ENCODE results near the gene DYDC2. TPM values are rescaled to one million over a fixed set of nuclear protein-coding genes. Genes with fewer than 3 reads are reported as not detected.

The DYDC2 gene, protein sequence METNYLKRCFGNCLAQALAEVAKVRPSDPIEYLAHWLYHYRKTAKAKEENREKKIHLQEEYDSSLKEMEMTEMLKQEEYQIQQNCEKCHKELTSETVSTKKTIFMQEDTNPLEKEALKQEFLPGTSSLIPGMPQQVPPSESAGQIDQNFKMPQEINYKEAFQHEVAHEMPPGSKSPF
- 1 to 10 TPM; 1.5 to 2.5 (median 1.6) TPM for polyA plus RNA-seq (ENCODE audit: insufficient read length in 3 of 3)
- long read RNA-seq, donor 1, result 0 reads
- long read RNA-seq, donor 2, partial matches to known transcripts, result 0 of 1 reads
- long read RNA-seq, donor 2, other reads (novel, unspliced or antisense), result 0 of 1 reads
- long read RNA-seq, donor 3, result 0 reads
- long read RNA-seq, donor 4, result 0 reads
- long read RNA-seq, donor 5, result 0 reads
- long read RNA-seq, donor 6, result 0 reads
- long read RNA-seq, donor 7, result 0 reads
- long read RNA-seq, donor 8, partial matches to known transcripts, result 0 of 1 reads
- long read RNA-seq, donor 8, other reads (novel, unspliced or antisense), result 0 of 1 reads
- long read RNA-seq, donor 9, partial matches to known transcripts, result 0 of 2 reads
- long read RNA-seq, donor 9, other reads (novel, unspliced or antisense), result 0 of 2 reads
- long read RNA-seq, donor 10, result 0 reads
- long read RNA-seq, donor 11, result 0 reads
- long read RNA-seq, donor 12, result 0 reads
- long read RNA-seq, donor 13, result 0 reads
- long read RNA-seq, donor 14, result 0 reads
- long read RNA-seq, donor 15, result 0 reads
- long read RNA-seq, donor 16, result 0 reads

DNA sequence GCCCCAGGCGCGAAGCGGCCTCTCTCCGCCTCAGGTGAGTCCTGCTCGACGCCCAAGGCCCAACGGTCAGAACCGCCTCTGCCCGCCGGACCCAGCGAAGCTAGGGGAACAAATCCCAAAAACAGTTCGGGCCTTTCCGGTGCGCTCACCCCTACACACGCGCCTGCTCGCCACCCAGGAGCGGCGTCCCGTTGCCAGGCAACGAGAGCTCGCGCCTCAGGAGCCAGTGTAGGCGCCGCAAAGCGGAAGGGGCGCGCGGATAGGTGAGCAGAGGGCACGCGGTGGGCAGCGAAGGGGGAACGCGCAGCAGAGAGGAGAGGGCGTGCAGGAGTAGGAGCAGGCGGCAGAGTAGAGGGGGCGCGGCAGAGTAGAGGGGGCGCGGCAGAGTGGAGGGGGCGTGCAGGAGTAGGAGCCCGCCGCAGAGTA, at the start of gene DYDC2, which contains the start of gene DYDC1:
TSS of gene DYDC2 (plus strand) at position 219 of the 426 bp plus-strand sequence. CDS start 5,663 bp downstream, outside the sequence.
TSS of gene DYDC1 (minus strand) at position 193 of the 426 bp plus-strand sequence. CDS start 4,154 bp downstream, outside the sequence.
- DNase-seq (ENCODE audit: extremely low read depth in 1 of 11, low read depth in 9 of 11, low spot score in 4 of 11), result peak in 10 of 11 donors; percentile 55 to 77 (median 68)

DNA sequence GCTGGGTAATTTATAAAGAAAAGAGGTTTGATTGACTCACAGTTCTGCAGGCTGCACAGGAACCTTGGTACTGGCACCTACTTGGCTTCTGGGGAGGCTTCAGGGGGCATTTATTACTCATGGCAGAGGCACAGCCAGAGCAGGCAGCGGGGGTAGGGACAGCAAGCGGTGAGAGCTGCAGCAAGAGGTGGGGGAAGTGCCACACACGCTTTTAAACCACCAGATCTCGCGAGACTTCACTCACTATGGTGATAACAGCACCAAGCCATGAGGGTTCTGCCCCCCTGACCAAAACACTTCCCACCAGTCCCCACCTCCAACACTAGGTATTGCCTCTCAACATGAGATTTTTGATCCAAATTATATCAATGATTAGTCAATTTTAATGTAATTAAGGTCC, 43.1 kb upstream of the DYDC2 start:
- no peak for DNase-seq (ENCODE audit: extremely low read depth in 1 of 11, low read depth in 9 of 11, low spot score in 4 of 11)

DNA sequence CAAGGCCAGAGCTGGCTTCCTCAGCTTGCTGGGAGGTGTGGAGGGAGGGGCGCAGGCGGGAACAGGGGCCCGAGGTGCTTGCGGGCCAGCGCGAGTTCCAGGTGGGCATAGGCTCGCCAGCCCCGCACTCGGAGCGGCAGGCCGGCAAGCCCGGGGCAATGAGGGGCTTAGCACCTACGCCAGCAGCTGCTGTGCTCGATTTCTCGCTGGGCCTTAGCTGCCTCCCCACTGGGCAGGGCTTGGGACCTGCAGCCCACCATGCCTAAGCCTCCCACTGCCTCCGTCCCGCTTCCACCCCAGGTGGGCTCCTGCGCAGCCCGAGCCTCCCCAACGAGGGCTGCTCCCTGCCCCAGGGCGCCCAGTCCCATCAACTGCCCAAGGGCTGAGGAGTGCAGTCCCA, 41.2 kb upstream of the DYDC2 start:
- no peak for DNase-seq (ENCODE audit: extremely low read depth in 1 of 11, low read depth in 9 of 11, low spot score in 4 of 11)

DNA sequence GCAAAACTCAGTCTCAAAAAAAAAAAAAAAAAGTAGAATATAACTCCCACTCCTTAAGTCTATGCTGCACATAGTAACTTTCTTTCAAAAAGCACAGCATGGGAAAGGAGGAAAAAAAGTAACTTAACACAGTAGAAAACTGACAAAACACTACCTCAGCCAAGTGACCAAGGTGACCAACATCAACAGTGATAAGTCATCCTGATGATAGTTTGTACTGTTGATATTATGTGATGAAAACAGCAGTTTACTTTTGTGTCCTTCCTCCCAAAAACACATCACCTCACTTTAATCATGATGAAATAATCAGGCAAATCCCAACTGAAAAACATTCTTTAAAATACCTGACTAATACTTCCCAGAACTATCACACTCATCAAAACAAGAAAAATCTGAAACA, 37.8 kb upstream of the DYDC2 start:
- DNase-seq (ENCODE audit: extremely low read depth in 1 of 11, low read depth in 9 of 11, low spot score in 4 of 11), result no peak

DNA sequence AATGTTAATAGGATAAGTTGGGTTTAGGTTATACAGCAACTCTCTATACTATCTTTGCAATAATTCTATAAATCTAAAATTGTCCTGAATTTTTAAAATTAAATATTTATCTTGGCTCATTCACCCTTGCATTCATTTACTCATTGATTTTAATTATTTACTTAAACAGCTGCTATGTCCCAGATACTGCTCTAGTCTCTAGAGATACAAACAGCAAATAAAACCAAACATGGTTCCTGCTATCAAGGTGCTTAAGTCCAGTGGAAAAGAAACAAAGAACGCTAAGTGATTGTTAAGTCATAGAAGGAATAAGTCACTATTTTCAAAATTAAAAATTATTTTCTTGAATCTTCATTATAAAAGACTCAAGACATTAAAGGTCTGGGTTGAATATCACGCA, 37.3 kb upstream of the DYDC2 start:
- DNase-seq (ENCODE audit: extremely low read depth in 1 of 11, low read depth in 9 of 11, low spot score in 4 of 11), result no peak

DNA sequence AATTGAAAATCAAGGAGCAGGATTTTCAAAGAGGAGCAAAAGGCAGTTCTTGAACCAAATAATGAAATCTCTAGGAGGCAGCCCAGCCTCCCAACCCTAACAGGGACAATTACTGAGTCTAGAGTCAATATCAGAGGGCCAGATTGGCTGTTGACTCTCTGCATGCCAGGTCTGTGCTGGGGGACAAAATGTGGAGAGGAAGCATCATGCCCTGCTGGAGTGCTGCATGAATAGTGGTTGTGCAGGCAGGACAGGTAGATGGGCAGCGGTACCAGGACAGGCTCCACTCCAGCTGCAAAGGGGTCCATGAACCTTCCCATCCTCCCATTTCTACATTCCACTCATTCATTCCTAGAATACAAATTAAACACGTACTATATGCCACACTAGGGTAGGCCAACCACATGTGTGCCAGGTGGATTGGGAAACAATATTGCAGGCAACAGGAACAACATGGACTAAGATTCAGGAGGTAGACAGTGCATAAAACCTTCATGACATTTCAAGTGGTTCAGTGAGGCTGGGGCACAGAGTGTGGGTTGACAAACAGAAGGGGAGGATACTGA, 36.8 kb upstream of the DYDC2 start:
- no peak for DNase-seq (ENCODE audit: extremely low read depth in 1 of 11, low read depth in 9 of 11, low spot score in 4 of 11)

DNA sequence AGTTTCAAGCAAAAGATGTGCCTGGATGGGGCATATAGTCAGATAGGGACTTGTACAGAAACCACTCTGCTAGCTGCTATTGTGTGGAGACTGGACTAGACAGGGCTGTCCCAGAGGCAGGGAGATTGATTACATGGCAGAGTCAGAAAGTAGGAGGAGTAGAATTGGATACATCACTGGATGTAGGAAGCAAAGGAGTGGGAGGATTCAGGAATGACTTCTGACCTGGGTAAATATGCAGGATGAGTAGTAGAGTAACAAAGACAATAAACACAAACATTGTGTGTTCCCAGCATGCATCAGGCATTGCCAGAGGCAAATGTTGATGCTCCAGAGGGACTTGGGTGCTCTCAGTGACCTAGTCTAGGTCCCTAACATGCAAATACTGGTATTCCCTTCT, 36.2 kb upstream of the DYDC2 start:
- DNase-seq (ENCODE audit: extremely low read depth in 1 of 11, low read depth in 9 of 11, low spot score in 4 of 11), result peak in 3 of 11 donors; percentile 1 to 4 (median 3)

DNA sequence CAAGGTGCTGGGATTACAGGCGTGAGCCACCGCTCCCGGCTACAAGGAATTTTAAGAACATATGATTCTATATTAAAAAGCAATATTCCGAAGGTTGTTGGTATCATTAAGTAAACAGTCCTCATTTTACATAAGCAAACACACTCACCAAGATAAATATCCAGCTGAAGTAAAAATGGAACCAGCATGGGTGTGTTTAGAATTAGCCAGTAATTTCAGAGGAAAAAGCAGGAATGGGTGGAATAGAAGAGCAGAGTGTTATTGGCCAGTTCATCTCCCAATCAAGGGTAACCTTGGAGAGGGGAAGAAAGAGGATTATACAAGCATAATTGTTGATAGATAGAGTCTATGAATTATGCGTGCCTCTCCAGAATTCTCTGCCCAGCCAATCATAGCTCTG, 35.4 kb upstream of the DYDC2 start:
- no peak for DNase-seq (ENCODE audit: extremely low read depth in 1 of 11, low read depth in 9 of 11, low spot score in 4 of 11)

DNA sequence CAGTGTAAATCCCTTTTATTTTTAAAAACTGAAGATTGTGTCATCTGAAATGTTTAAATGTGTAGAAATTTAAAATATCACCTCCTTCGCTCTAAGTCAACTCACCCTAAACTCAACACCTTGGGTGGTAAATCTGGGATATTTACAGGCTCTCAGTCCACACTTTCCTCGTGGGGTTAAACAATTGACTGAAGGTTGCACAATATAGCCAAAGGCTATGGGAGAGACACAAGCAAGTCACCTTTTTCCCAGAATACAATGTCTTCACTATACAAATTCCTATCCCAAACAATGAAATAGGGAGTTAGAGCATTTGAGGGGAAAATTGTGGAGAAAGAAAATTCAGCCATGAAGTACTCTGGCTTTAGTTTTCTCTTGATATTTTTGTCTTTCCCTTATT, 34.4 kb upstream of the DYDC2 start:
- no peak for DNase-seq (ENCODE audit: extremely low read depth in 1 of 11, low read depth in 9 of 11, low spot score in 4 of 11)

DNA sequence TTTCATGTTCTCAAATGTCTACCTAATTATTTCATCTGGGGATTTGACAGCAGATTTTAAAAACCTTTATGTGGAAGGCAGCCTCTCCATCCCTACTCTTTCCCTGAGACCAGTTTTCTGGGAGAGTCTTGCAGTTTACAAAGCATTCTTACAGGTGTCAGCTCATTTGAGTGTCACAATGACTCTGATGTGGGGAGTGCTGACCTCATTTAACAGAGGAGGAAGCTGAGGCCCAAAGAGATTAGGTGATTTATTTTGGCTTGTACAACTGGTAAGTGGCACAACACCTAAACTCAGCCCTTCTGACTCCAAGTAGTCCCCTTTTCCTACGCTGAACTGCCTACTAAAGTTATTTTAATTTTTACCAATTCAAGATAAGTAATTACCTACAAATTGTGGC, 33.9 kb upstream of the DYDC2 start:
- DNase-seq (ENCODE audit: extremely low read depth in 1 of 11, low read depth in 9 of 11, low spot score in 4 of 11), result no peak

DNA sequence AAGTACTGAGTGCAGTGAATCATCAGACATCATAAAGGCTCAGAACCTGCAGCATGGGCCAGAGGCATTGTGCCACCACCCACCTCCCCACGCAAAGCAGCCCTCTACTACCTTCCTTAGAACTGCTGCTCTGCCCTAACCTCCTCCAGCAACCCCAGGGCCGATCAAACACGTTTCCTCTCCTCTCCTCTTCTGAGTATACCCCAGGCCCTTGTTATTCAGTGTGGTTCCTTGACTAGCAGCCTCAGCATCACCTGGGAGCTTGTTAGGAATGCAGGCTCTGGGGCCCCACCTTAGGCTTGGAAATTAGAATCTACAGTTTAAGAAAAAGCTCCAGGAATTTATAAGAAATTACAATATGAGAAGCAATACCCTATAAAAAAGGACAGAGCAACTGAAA, 33.3 kb upstream of the DYDC2 start:
- no peak for DNase-seq (ENCODE audit: extremely low read depth in 1 of 11, low read depth in 9 of 11, low spot score in 4 of 11)

DNA sequence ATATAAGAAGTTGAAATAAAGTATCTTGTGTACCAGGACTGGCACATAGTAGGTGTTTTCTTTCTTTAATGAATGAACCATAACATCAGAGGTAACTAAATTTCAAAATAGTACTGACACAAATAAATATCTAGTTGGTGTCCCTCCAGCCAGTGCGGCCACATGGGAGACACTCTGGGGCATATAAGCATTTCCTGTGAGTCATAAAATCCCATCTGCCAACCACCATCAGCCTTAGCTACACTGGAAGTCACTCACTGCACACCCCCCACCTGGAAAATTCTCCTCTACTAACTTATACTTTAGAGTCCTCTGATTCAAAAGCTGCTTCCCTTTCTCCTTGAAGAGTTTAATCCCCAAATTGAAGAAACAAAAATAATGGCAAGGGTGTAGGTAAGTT, 32.5 kb upstream of the DYDC2 start:
- DNase-seq (ENCODE audit: extremely low read depth in 1 of 11, low read depth in 9 of 11, low spot score in 4 of 11), result no peak

DNA sequence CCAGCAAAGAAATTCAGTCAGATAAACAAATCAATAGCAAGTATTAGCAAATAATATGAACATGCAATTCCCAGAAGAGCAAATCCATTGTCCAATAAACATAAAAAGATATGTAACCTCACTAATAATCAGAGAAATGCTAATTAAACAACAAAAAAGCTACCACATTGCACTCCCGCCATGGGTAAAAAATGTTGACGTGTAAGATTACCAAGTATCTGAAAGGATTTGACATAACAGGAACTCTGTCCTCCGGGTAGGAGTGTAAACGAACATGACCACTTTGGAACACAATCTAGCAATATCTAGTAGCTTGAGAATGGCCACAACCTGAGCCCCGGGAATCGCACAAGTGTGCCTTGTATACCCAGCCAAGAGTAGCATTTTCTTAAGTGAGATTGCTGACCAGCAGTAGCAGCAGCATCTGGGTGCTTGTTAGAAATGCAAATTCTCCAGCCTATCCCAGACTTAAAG, 31.7 kb upstream of the DYDC2 start:
- no peak for DNase-seq (ENCODE audit: extremely low read depth in 1 of 11, low read depth in 9 of 11, low spot score in 4 of 11)

DNA sequence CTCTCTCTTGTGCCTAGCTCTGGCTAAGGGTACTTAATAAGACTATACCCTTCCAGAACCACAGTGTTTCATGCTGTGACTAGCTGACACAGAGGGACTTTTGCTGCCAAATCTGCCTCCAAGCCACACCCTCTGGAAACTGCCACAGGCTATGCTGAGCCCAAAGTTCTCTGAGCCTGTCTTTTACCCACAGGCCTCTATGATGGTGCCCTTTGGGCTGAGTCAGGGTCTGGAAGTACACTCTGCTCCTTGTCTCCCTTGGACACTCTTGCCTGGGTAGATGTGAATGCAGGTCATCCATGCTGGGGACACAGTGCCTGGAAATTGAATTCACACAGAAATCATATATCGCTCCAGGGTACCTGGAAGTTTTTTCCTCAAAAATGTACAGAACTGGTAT, 22.6 kb upstream of the DYDC2 start:
- no peak for DNase-seq (ENCODE audit: extremely low read depth in 1 of 11, low read depth in 9 of 11, low spot score in 4 of 11)

DNA sequence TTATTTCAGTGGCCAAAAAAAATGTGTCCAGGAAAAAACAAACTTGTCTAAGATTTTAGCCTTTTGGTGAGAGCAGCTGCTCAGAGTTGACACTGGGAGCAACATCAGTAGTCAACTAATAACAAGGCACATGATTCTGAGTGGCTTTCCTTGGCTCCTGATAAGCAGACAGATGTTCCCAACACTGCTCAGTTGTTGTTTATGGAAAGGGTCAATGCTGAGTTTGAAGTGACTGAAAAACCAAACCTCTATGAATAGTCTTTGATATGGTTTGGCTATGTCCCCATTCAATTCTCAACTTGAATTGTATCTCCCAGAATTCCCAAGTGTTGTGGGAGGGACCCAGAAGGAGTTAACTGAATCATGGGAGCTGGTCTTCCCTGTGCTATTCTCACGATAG, 12.3 kb upstream of the DYDC2 start:
- no peak for DNase-seq (ENCODE audit: extremely low read depth in 1 of 11, low read depth in 9 of 11, low spot score in 4 of 11)

DNA sequence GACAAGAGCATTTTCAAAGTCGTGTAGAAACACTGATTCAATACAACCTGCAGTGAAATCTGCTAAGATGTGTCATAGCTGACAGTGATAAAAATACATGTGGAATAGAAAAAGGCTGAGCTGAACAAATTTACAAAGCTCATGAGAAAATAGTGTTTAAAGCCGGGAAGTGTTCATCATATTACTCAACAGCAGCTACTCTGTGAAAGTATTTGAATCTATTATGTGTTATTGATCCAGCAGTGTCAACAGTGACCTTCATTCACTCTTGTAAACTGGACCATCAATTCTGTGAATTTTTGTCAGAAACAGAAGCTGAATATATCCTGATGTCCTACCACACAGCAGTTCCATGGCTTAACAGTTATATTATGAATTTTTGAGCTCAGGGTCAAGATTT, 11.7 kb upstream of the DYDC2 start:
- DNase-seq (ENCODE audit: extremely low read depth in 1 of 11, low read depth in 9 of 11, low spot score in 4 of 11), result no peak

DNA sequence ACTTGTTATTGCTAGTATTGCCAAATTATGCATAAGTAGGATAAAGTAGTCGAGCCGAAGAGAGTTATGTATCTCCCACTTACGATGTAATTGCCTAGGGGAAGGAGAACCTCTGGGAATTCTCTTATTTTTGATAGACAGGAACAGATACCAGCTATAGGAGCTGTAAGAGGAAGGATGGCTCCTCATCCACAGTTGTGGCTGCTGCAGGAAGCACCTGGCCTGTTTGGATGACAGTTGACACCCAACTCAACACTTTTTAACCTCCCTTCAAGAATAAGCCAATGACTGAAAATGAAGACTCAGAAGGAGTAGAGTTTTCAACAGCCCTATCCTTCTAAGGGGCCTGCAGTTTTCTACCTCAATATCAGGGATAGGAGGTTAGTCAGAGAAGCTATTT, 6.3 kb upstream of the DYDC2 start:
- no peak for DNase-seq (ENCODE audit: extremely low read depth in 1 of 11, low read depth in 9 of 11, low spot score in 4 of 11)

DNA sequence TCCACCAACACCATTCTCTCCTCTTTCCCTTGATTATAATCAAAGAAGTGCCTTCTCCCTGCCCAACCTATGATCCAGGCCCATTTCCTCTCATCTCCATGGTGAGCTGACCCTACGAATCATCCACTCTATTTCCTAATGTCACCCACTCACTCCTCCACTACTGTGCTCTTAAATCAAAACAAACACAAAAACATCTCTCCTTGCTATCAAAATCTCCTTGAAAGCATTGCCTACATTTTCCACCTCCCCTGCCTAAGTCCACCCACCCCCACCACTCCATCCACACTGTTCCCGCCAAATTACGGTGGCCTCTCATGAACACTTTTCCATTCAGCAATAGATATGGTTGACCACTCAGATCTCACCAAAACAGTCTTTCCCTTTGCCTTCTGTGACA, 5.4 kb upstream of the DYDC2 start:
- no peak for DNase-seq (ENCODE audit: extremely low read depth in 1 of 11, low read depth in 9 of 11, low spot score in 4 of 11)

DNA sequence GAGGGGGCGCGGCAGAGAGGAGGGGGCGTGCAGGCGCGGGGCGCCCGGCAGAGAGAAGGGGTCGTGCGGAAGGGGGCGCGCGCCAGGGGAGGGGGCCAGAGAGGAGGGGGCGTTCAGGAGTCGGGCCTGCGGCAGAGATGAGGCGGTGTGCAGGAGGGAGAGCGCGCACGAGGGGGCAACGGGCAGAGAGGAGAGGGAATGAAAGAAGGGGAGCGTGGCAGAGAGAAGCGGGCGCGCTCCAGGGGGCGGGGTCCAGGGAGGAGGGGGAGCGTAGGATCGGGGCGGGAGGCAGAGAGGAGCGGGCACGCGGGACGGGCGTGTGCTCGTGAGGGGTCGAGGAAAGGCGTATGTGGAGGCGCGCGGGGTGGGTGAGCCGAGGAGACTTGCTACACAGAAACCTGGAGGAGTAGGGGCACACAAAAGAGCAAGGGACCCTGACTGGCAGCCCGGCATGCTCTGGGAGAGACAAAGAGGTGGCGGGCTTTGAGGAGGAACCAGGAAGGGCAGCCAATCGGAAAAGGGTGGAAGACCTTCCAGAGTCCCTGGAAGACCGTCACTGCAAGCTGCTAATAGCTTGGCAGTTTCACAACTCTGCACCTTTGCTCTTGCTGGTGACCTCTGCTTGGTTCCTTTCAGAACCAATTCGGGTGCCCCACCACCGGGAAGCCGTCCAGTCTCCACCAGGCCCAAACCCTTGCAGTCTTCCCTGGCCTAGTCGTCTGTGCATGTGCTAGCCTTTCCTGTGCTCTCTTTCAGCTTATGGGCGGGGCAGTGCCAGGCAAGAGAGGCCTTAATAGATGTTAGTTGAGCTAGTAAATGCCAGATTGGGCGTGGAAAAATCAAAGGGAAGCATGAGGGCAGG, 639 bp downstream of the DYDC2 start:
- DNase-seq (ENCODE audit: extremely low read depth in 1 of 11, low read depth in 9 of 11, low spot score in 4 of 11), result peak in 10 of 11 donors; percentile 18 to 48 (median 37)
